Liver (tissue), 9 donors: Measurements from ENCODE around the gene DHX35. TPM values are rescaled to one million over a fixed set of nuclear protein-coding genes. Genes with fewer than 3 reads are reported as not detected.

Experiments used
- DNase-seq: peaks from one replicate; pipeline ENCODE4 v3.0.0-alpha.2; 2017; ENCODE audit warnings: low spot score
- H3K27ac ChIP-seq, 2 donors: one replicate each; pipeline ENCODE4 v1.7.0; 2013; ENCODE audit warnings: inconsistent platforms in 2 of 2, low read length in 2 of 2, control low read depth in 1 of 2, low read depth in 1 of 2, mild to moderate bottlenecking in 1 of 2
- H3K27me3 ChIP-seq, 4 donors: one replicate each; pipeline versions ENCODE4 v1.6.1 to v1.7.0; 2013; ENCODE audit warnings: low read length in 3 of 4, inconsistent platforms in 1 of 4, mild to moderate bottlenecking in 1 of 4, moderate library complexity in 1 of 4; ENCODE audit not compliant: control insufficient read depth in 4 of 4, insufficient read depth in 4 of 4
- H3K36me3 ChIP-seq, 4 donors: one replicate each; pipeline versions ENCODE4 v1.6.1 to v1.7.0; 2013; ENCODE audit warnings: low read length in 3 of 4, mild to moderate bottlenecking in 3 of 4, low read depth in 1 of 4, moderate library complexity in 1 of 4; ENCODE audit not compliant: control insufficient read depth in 4 of 4, insufficient read depth in 3 of 4
- H3K4me1 ChIP-seq, 4 donors: one replicate each; pipeline versions ENCODE4 v1.6.1 to v1.7.0; 2013; ENCODE audit warnings: low read length in 3 of 4, mild to moderate bottlenecking in 3 of 4, moderate library complexity in 1 of 4; ENCODE audit not compliant: control insufficient read depth in 4 of 4, insufficient read depth in 4 of 4
- H3K4me3 ChIP-seq, 3 donors: one replicate each; pipeline versions ENCODE4 v1.6.1 to v1.7.0; 2013; ENCODE audit warnings: low read length in 3 of 3, control low read depth in 1 of 3, low read depth in 1 of 3, mild to moderate bottlenecking in 1 of 3
- H3K9ac ChIP-seq, 2 donors: one replicate each; pipeline ENCODE4 v1.7.0; 2013; ENCODE audit warnings: low read length in 2 of 2, mild to moderate bottlenecking in 2 of 2, moderate library complexity in 2 of 2, control low read depth in 1 of 2, low read depth in 1 of 2
- H3K9me3 ChIP-seq, 4 donors: one replicate each; pipeline versions ENCODE4 v1.6.1 to v1.7.0; 2013; ENCODE audit warnings: low read length in 3 of 4; ENCODE audit not compliant: control insufficient read depth in 4 of 4
- ATF3 ChIP-seq: IDR thresholded peaks from 2 replicates; pipeline ENCODE4 v1.6.1; 2016; ENCODE audit warnings: antibody characterized with exemption
- CTCF ChIP-seq: fragments of 150-350 bp; IDR thresholded peaks from 2 replicates; pipeline ENCODE4 v1.5.1; 2017; ENCODE audit warnings: improper control_type of control experiment, low read depth, low read length; ENCODE audit not compliant: missing input control
- EGR1 ChIP-seq, 2 donors: IDR thresholded peaks; 2 replicates each; pipeline ENCODE4 v1.6.1; 2016 to 2018; ENCODE audit warnings: antibody characterized with exemption in 2 of 2, low read depth in 2 of 2
- FOXA1 ChIP-seq: IDR thresholded peaks from 2 replicates; pipeline ENCODE4 v1.6.1; 2016; ENCODE audit warnings: antibody characterized with exemption
- FOXA2 ChIP-seq: IDR thresholded peaks from 2 replicates; pipeline ENCODE4 v1.6.1; 2016; ENCODE audit warnings: antibody characterized with exemption
- GABPA ChIP-seq, 2 donors: IDR thresholded peaks in 1 of 2; conservative IDR thresholded peaks in 1 of 2; 2 replicates each; pipeline ENCODE4 v1.6.1; 2016; ENCODE audit warnings: antibody characterized with exemption in 2 of 2, mild to moderate bottlenecking in 1 of 2, moderate library complexity in 1 of 2
- HNF4A ChIP-seq, 2 donors: conservative IDR thresholded peaks; 2 replicates each; pipeline ENCODE4 v1.6.1; 2016; ENCODE audit warnings: antibody characterized with exemption in 2 of 2, mild to moderate bottlenecking in 2 of 2
- HNF4G ChIP-seq: IDR thresholded peaks from 2 replicates; pipeline ENCODE4 v1.6.1; 2016; ENCODE audit warnings: antibody characterized with exemption
- JUND ChIP-seq, 2 donors: IDR thresholded peaks; 2 replicates each; pipeline ENCODE4 v1.6.1; 2016; ENCODE audit warnings: antibody characterized with exemption in 2 of 2
- MAX ChIP-seq: IDR thresholded peaks from 2 replicates; pipeline ENCODE4 v1.6.1; 2016; ENCODE audit warnings: antibody characterized with exemption
- NR2F2 ChIP-seq: IDR thresholded peaks from 2 replicates; pipeline ENCODE4 v1.6.1; 2016; ENCODE audit warnings: antibody characterized with exemption
- RAD21 ChIP-seq, 2 donors: IDR thresholded peaks; 2 replicates each; pipeline ENCODE4 v1.6.1; 2016; ENCODE audit warnings: antibody characterized with exemption in 2 of 2, mild to moderate bottlenecking in 2 of 2
- REST ChIP-seq: IDR thresholded peaks from 2 replicates; pipeline ENCODE4 v1.6.1; 2016; ENCODE audit warnings: antibody characterized with exemption, mild to moderate bottlenecking
- RXRA ChIP-seq, 2 donors: IDR thresholded peaks; 2 replicates each; pipeline ENCODE4 v1.6.1; 2017 to 2018; ENCODE audit warnings: antibody characterized with exemption in 2 of 2, mild to moderate bottlenecking in 1 of 2
- SP1 ChIP-seq: IDR thresholded peaks from 2 replicates; pipeline ENCODE4 v1.6.1; 2018; ENCODE audit warnings: antibody characterized with exemption, mild to moderate bottlenecking
- TAF1 ChIP-seq: conservative IDR thresholded peaks from 2 replicates; pipeline ENCODE4 v1.6.1; 2016; ENCODE audit warnings: antibody characterized with exemption, mild to moderate bottlenecking
- YY1 ChIP-seq: IDR thresholded peaks from 2 replicates; pipeline ENCODE4 v1.6.1; 2016; ENCODE audit warnings: antibody characterized with exemption, mild to moderate bottlenecking
- ZBTB33 ChIP-seq: IDR thresholded peaks from 2 replicates; pipeline ENCODE4 v1.6.1; 2016; ENCODE audit warnings: antibody characterized with exemption
- WGBS: extraction: QIAGEN DNeasy Blood & Tissue Kit; methylation state at CpG from one replicate; pipeline ENCODE4 v1.1.7; 2013; 5-methylcytosine and 5-hydroxymethylcytosine counted together
- polyA plus RNA-seq, 2 donors: library from polyadenylated mRNA; stranded (reverse) in 1 of 2; unstranded in 1 of 2; fragments of 200-250 nt in 1 of 2; fragments of >200 nt in 1 of 2; fragmentation: Nextera tagmentation in 1 of 2; extraction: Ambion mirVana in 1 of 2; gene quantifications; one replicate each; pipeline versions ENCODE4 v1.2.1 to v1.2.3, GENCODE V29; 2013 to 2015
- total RNA-seq, 2 donors: library from RNA; depleted of rRNA; stranded (reverse); fragments of >200 nt; gene quantifications; one replicate each; pipeline ENCODE4 v1.2.3, GENCODE V29; 2014
- donor health status: healthy.
- donor health status: healthy.
- donor health status: healthy.
- donor health status: healthy.
- donor health status: healthy.

The DHX35 gene
- total and polyA plus RNA-seq, 4 donors: 2.7 to 10.6 (median 4.8) TPM

- WGBS: 96% methylated on average over 3 of the region's 3 CpGs
- Histone ChIP-seq H3K9ac (no peak overlapping the region), H3K36me3 (peaks cover 0 to 3% (median 3%) of the 10 kb centered on the region in 4 donors), H3K4me1 (peaks cover 0 to 2% (median 0%) of the 10 kb centered on the region in 4 donors), H3K9me3 (no peaks in the 10 kb centered on the region), H3K4me3 (no peak overlapping the region), H3K27me3 (no peaks in the 10 kb centered on the region), H3K27ac (no peak overlapping the region)
- DNase-seq: no peak
- TF ChIP-seq ATF3: no peak
- no peak for TF ChIP-seq HNF4G
- no peak for TF ChIP-seq SP1
- no peak for TF ChIP-seq HNF4A (conservative IDR thresholded peaks at IDR 0.05)
- no peak for TF ChIP-seq NR2F2
- no peak for TF ChIP-seq ZBTB33
- no peak for TF ChIP-seq GABPA (IDR thresholded peaks at IDR 0.05 in 1 of 2, conservative IDR thresholded peaks at IDR 0.05 in 1 of 2)
- TF ChIP-seq REST: no peak
- TF ChIP-seq YY1: no peak
- TF ChIP-seq CTCF: no peak
- TF ChIP-seq JUND (IDR thresholded peaks at IDR 0.05): no peak
- TF ChIP-seq EGR1 (IDR thresholded peaks at IDR 0.05; ENCODE audit: low read depth in 2 of 2): no peak
- no peak for TF ChIP-seq FOXA2
- TF ChIP-seq RAD21 (IDR thresholded peaks at IDR 0.05): no peak
- no peak for TF ChIP-seq RXRA (IDR thresholded peaks at IDR 0.05)
- TF ChIP-seq TAF1: no peak
- no peak for TF ChIP-seq MAX
- TF ChIP-seq FOXA1: no peak
These were observed 17.7 kb downstream of the DHX35 start for GRCh38 chr20:38979842-38980241.
